Thyroid gland (tissue), 4 donors: ENCODE data around the gene FMO1. TPM values are rescaled to one million over a fixed set of nuclear protein-coding genes. Genes with fewer than 3 reads are reported as not detected.

Source experiments
- DNase-seq, 2 donors: peaks; one replicate each; pipeline ENCODE4 v3.0.0-alpha.2; 2019
- H3K27ac ChIP-seq, 3 donors: fragments of 200-600 bp; sonication (generic); 1 replicate in 2 of 3; 2 replicates in 1 of 3; pipeline ENCODE4 v1.5.1; 2016 to 2019; ENCODE audit warnings: mild to moderate bottlenecking in 1 of 3, moderate library complexity in 1 of 3
- H3K27me3 ChIP-seq: fragments of 200-600 bp; sonication (generic); one replicate; pipeline ENCODE4 v1.5.1; 2019
- H3K36me3 ChIP-seq, 2 donors: fragments of 200-600 bp; sonication (generic); one replicate each; pipeline ENCODE4 v1.5.1; 2016 to 2019
- H3K4me1 ChIP-seq, 2 donors: fragments of 200-600 bp; sonication (generic); one replicate each; pipeline ENCODE4 v1.5.1; 2017 to 2019
- H3K4me3 ChIP-seq, 3 donors: fragments of 200-600 bp; sonication (generic); replicated peaks in 1 of 3; 1 replicate in 2 of 3; 2 replicates in 1 of 3; pipeline ENCODE4 v1.5.1; 2016; ENCODE audit warnings: mild to moderate bottlenecking in 1 of 3
- H3K9me3 ChIP-seq: fragments of 200-600 bp; sonication (generic); one replicate; pipeline ENCODE4 v1.5.1; 2017
- CTCF ChIP-seq, 6 experiments: fragments of 200-600 bp in 3 of 6; fragments of 450-650 bp in 3 of 6; sonication (generic) in 3 of 6; IDR thresholded peaks; one replicate each; pipeline ENCODE4 v1.5.1; 2016 to 2019; ENCODE audit warnings: antibody characterized with exemption in 6 of 6, mild to moderate bottlenecking in 2 of 6, inconsistent platforms in 1 of 6, moderate library complexity in 1 of 6
- POLR2A ChIP-seq, 2 donors: fragments of 450-650 bp; IDR thresholded peaks; one replicate each; pipeline ENCODE4 v1.6.1; 2017; ENCODE audit warnings: antibody characterized with exemption in 2 of 2, mild to moderate bottlenecking in 2 of 2, moderate library complexity in 1 of 2
- WGBS, 2 donors: methylation state at CpG; one replicate each; pipeline ENCODE4 v1.1.5; 2017; 5-methylcytosine and 5-hydroxymethylcytosine counted together
- intact Hi-C: fragments of 100-400 bp; cut with DNase I; formaldehyde crosslinking; loops from one replicate; pipeline ENCODE4 v1.15.1; 2023
- total RNA-seq, 4 donors: library from RNA; depleted of rRNA; stranded (reverse); fragments of >200 nt; gene quantifications; one replicate each; pipeline ENCODE4 v1.2.3, GENCODE V29; 2016

The FMO1 gene
- total RNA-seq, 4 donors from 2014 or later, result 0.81 to 6.9 (median 2.9) TPM

GRCh38 chr1:171267391-171267790, 19.1 kb downstream of the FMO1 start:
- Histone ChIP-seq H3K9me3 (no peaks in the 10 kb centered on the region), H3K27ac (no peak overlapping the region)
- WGBS, 2 donors, result 52 to 54% methylated on average over 1 of the region's 1 CpG

GRCh38 chr1:171270806-171271205, 22.5 kb downstream of the FMO1 start:
- H3K36me3 ChIP-seq, result no peaks in the 10 kb centered on the region
- TF ChIP-seq POLR2A (IDR thresholded peaks at IDR 0.05), result no peak
- no peak for TF ChIP-seq CTCF (IDR thresholded peaks at IDR 0.05)
- 89 to 96% methylated on average over 2 of the region's 2 CpGs for WGBS, 2 donors

More at GRCh38 chr1:171267391-171267790, 19.1 kb downstream of the FMO1 start:
- Histone ChIP-seq H3K36me3 (no peaks in the 10 kb centered on the region), H3K4me3 (no peak overlapping the region), H3K4me1 (no peaks in the 10 kb centered on the region), H3K27me3 (no peaks in the 10 kb centered on the region)
- no peak for DNase-seq
- intact Hi-C loops, result no loop called here
- TF ChIP-seq POLR2A (IDR thresholded peaks at IDR 0.05) (no peak), CTCF (IDR thresholded peaks at IDR 0.05) (no peak)

GRCh38 chr1:171277534-171277933, 29.2 kb downstream of the FMO1 start:
- Histone ChIP-seq H3K36me3 (no peaks in the 10 kb centered on the region), H3K27me3 (no peaks in the 10 kb centered on the region), H3K9me3 (no peaks in the 10 kb centered on the region), H3K4me1 (no peaks in the 10 kb centered on the region), H3K27ac (no peak overlapping the region), H3K4me3 (no peak overlapping the region)
- intact Hi-C loops, result no loop called here
- no peak for DNase-seq
- TF ChIP-seq POLR2A (IDR thresholded peaks at IDR 0.05) (no peak), CTCF (IDR thresholded peaks at IDR 0.05) (no peak)
- WGBS, 2 donors, result 90% methylated on average over 2 of the region's 2 CpGs

More at GRCh38 chr1:171270806-171271205, 22.5 kb downstream of the FMO1 start:
- no peaks in the 10 kb centered on the region for H3K27me3 ChIP-seq
- DNase-seq, result no peak
- no peaks in the 10 kb centered on the region for H3K4me1 ChIP-seq
- intact Hi-C loops, result no loop called here
- H3K27ac ChIP-seq, result no peak overlapping the region
- H3K9me3 ChIP-seq, result no peaks in the 10 kb centered on the region
- H3K4me3 ChIP-seq, result no peak overlapping the region

- Histone ChIP-seq H3K9me3 (no peaks in the 10 kb centered on the region), H3K27me3 (no peaks in the 10 kb centered on the region), H3K4me1 (no peaks in the 10 kb centered on the region), H3K36me3 (no peaks in the 10 kb centered on the region), H3K27ac (no peak overlapping the region), H3K4me3 (no peak overlapping the region)
- TF ChIP-seq POLR2A (IDR thresholded peaks at IDR 0.05) (no peak), CTCF (IDR thresholded peaks at IDR 0.05) (no peak)
- WGBS, 2 donors, result 32 to 36% methylated on average over 2 of the region's 2 CpGs
- intact Hi-C loops, result no loop called here
- no peak for DNase-seq
These were observed 30.9 kb downstream of the FMO1 start for GRCh38 chr1:171279234-171279633.

GRCh38 chr1:171279678-171280077, 31.4 kb downstream of the FMO1 start:
- Histone ChIP-seq H3K4me3 (no peak overlapping the region), H3K4me1 (no peaks in the 10 kb centered on the region), H3K27me3 (no peaks in the 10 kb centered on the region), H3K27ac (no peak overlapping the region), H3K36me3 (no peaks in the 10 kb centered on the region), H3K9me3 (no peaks in the 10 kb centered on the region)
- TF ChIP-seq POLR2A (IDR thresholded peaks at IDR 0.05) (no peak), CTCF (IDR thresholded peaks at IDR 0.05) (no peak)
- no peak for DNase-seq
- intact Hi-C loops, result no loop called here
- 83 to 86% methylated on average over 3 of the region's 3 CpGs for WGBS, 2 donors
